Common myeloid progenitor, CD34-positive (primary cell): ENCODE results near the gene GINS3.

ENCODE experiments used
- CTCF ChIA-PET: fragments of 350-600 bp; sonication (Branson Sonifier 250); formaldehyde crosslinking; loops from one replicate; lab custom pipeline; 2021; ENCODE audit warnings: antibody characterized with exemption; lab: Charles Lee
- POLR2A ChIA-PET: fragments of 350-600 bp; sonication (Branson Sonifier 250); formaldehyde crosslinking; loops from one replicate; lab custom pipeline; 2021; ENCODE audit warnings: antibody characterized with exemption; lab: Charles Lee
- DNase-seq, 3 donors: peaks; one replicate each; pipeline versions ENCODE4 v3.0.0 to v3.0.0-alpha.2; 2013
- H3K27ac ChIP-seq, 2 experiments: 1 replicate in 1 of 2; 2 replicates in 1 of 2; pipeline ENCODE4 v1.7.0; 2013; ENCODE audit warnings: inconsistent platforms in 2 of 2, low read length in 2 of 2, mild to moderate bottlenecking in 2 of 2, low read depth in 1 of 2, moderate library complexity in 1 of 2; ENCODE audit not compliant: severe bottlenecking in 2 of 2, insufficient read depth in 1 of 2, poor library complexity in 1 of 2
- H3K27me3 ChIP-seq, 5 experiments: replicated peaks in 2 of 5; 1 replicate in 3 of 5; 2 replicates in 2 of 5; pipeline versions ENCODE4 v1.6.1 to v1.7.0; 2013; ENCODE audit warnings: low read length in 4 of 5, mild to moderate bottlenecking in 2 of 5, moderate library complexity in 2 of 5, inconsistent platforms in 1 of 5; ENCODE audit not compliant: insufficient read depth in 5 of 5, control insufficient read depth in 4 of 5
- H3K36me3 ChIP-seq, 4 experiments: 1 replicate in 2 of 4; 2 replicates in 2 of 4; pipeline versions ENCODE4 v1.6.1 to v1.7.0; 2013; ENCODE audit warnings: low read length in 3 of 4, control low read depth in 1 of 4, mild to moderate bottlenecking in 1 of 4; ENCODE audit not compliant: control insufficient read depth in 4 of 4, insufficient read depth in 4 of 4
- H3K4me1 ChIP-seq, 4 experiments: 1 replicate in 3 of 4; 2 replicates in 1 of 4; pipeline versions ENCODE4 v1.6.1 to v1.7.1; 2013; ENCODE audit warnings: low read length in 3 of 4, mild to moderate bottlenecking in 3 of 4, control low read depth in 1 of 4, inconsistent platforms in 1 of 4, moderate library complexity in 1 of 4; ENCODE audit not compliant: control insufficient read depth in 4 of 4, insufficient read depth in 4 of 4; ENCODE audit errors: control extremely low read depth in 1 of 4
- H3K4me3 ChIP-seq, 7 experiments: 1 replicate in 4 of 7; 2 replicates in 3 of 7; pipeline versions ENCODE4 v1.5.1 to v1.7.0; 2013; ENCODE audit warnings: mild to moderate bottlenecking in 7 of 7, low read length in 6 of 7, moderate library complexity in 6 of 7, inconsistent platforms in 2 of 7, low read depth in 2 of 7, control low read depth in 1 of 7; ENCODE audit not compliant: insufficient read depth in 4 of 7, control insufficient read depth in 1 of 7; ENCODE audit errors: extremely low read depth in 1 of 7
- H3K9me3 ChIP-seq, 5 experiments: 1 replicate in 4 of 5; 2 replicates in 1 of 5; pipeline versions ENCODE4 v1.6.1 to v1.7.1; 2013; ENCODE audit warnings: low read length in 4 of 5, mild to moderate bottlenecking in 2 of 5, inconsistent platforms in 1 of 5, low read depth in 1 of 5, moderate library complexity in 1 of 5; ENCODE audit not compliant: control insufficient read depth in 4 of 5, insufficient read depth in 2 of 5; ENCODE audit errors: control extremely low read depth in 1 of 5
- WGBS: methylation state at CpG from one replicate; pipeline ENCODE4 v1.1.5; 2013; ENCODE audit not compliant: insufficient coverage; 5-methylcytosine and 5-hydroxymethylcytosine counted together

GINS3 gene

DNA sequence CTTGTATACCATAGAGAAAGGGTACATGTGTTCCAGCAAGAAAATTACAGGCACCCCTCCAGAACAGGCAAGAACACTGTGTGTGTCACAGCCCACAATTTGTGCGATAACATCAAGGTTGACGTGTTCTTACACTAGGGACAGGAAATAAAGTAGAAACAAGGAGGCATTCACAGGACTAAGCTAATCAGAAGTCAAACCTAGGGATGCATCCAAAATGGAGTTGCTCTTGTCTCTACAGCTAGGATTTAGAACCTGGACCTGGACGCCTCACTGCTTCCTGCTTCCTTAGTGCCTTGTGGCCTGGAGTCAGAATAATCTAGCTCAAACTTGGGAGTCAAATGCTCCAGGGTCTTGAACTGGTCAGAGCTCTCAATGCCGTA, 41.3 kb downstream of the GINS3 start:
- POLR2A ChIA-PET: no interaction called here
- 70% methylated on average over 4 of the region's 4 CpGs for WGBS
- Histone ChIP-seq H3K4me3 (no peak overlapping the region), H3K4me1 (no peaks in the 10 kb centered on the region), H3K27me3 (peaks cover 0 to 40% (median 8%) of the 10 kb centered on the region in 5 experiments), H3K9me3 (peaks cover 0 to 4% (median 0%) of the 10 kb centered on the region in 5 experiments), H3K36me3 (no peaks in the 10 kb centered on the region), H3K27ac (no peak overlapping the region)
- no peak for DNase-seq
- CTCF ChIA-PET: interaction anchor here (0.6 to 0.9 kb wide), 3 partner anchors 10 to 23 kb away, joined by 3 read pairs; no protein-coding TSS in a partner anchor

DNA sequence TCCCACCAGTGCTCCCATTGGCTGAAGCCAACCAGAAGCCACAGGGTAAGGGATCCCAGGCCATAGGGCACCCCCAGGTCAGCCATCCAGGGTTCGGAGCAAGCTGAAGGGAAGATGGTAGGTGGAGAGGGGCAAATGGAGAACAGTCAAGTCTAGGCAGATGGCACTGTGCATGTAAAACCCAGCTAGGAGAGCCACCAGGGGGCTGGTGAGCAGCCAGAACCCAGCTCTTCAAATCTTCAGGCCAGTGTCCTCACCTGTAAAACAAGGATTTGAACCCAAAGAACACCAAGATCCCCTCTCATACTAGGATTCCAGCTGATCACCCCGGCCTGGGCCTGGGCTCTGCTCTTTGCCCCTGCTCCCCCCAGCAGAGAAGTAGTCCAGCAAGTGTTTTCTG, 43.5 kb downstream of the GINS3 start:
- 100% methylated on average over 1 of the region's 2 CpGs for WGBS

DNA sequence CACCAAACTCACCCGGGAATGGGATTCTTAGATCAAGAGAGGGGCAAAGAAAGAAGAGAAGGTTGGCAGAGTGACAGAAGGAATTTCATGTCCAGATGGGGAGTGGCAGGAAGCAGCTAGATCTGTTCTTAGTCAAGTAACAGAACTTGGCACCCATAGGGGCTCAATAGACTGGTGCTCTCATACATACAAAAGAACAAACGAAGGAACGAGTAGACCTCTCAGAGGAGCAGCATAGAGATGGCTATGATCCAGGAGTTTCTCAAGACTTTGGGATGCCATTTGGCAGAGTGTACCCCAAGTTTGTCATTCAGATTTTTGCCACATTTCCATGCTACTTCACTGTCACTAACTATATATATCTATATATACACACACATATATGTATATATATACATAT, 47.9 kb downstream of the GINS3 start:
- CTCF ChIA-PET: interaction anchor here (0.9 kb wide), 1 partner anchor 318 kb away, joined by 3 read pairs; no protein-coding TSS in a partner anchor
- no peaks in the 10 kb centered on the region for H3K36me3 ChIP-seq
- peaks cover 0 to 9% (median 0%) of the 10 kb centered on the region in 5 experiments for H3K9me3 ChIP-seq
- POLR2A ChIA-PET: interaction anchor here (0.6 to 1.4 kb wide), 2 partner anchors 14 to 96 kb away, joined by 3 to 4 read pairs; no protein-coding TSS in a partner anchor
- no peak for DNase-seq
- no peaks in the 10 kb centered on the region for H3K4me1 ChIP-seq
- H3K27ac ChIP-seq: no peak overlapping the region
- H3K27me3 ChIP-seq: peaks cover 0 to 18% (median 8%) of the 10 kb centered on the region in 5 experiments
- 100% methylated on average over 2 of the region's 3 CpGs for WGBS
- H3K4me3 ChIP-seq: no peak overlapping the region

More for the DNA sequence above, 43.5 kb downstream of the GINS3 start:
- H3K4me3 ChIP-seq: no peak overlapping the region
- DNase-seq: no peak
- no peaks in the 10 kb centered on the region for H3K4me1 ChIP-seq
- ChIA-PET CTCF (interaction anchor here (0.9 to 1.7 kb wide), 3 partner anchors 9 to 53 kb away, joined by 3 to 6 read pairs (median 5); no protein-coding TSS in a partner anchor), POLR2A (no interaction called here)
- H3K36me3 ChIP-seq: no peaks in the 10 kb centered on the region
- H3K27me3 ChIP-seq: peaks cover 0 to 22% (median 3%) of the 10 kb centered on the region in 5 experiments
- H3K9me3 ChIP-seq: peaks cover 0 to 4% (median 0%) of the 10 kb centered on the region in 5 experiments
- no peak overlapping the region for H3K27ac ChIP-seq

DNA sequence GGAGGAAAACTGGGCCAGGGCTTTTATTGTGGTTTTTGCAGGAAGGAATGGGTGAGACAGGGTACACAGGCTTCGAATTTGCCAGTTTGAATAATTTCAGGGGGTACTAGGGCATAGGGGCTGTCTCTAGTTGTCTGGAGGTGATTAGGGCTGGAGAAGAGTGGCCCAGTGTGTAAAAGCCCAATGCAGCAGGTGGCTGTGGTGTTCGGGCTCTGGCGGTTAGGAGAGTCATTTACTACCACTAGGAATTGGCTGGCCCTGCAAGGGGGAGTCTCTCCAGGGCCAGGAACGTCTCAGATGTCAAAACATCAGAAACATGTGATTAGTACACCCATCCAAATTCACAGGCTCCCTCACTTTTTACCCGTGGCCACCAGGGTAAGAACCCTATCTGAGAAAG, 50.3 kb downstream of the GINS3 start:
- no peaks in the 10 kb centered on the region for H3K36me3 ChIP-seq
- WGBS: 72% methylated on average over 5 of the region's 5 CpGs
- CTCF ChIA-PET: interaction anchor here (1.0 to 1.7 kb wide), 2 partner anchors 23 to 28 kb away, joined by 3 read pairs; no protein-coding TSS in a partner anchor
- POLR2A ChIA-PET: no interaction called here
- peaks cover 0 to 15% (median 10%) of the 10 kb centered on the region in 5 experiments for H3K27me3 ChIP-seq
- H3K9me3 ChIP-seq: peaks cover 0 to 5% (median 0%) of the 10 kb centered on the region in 5 experiments
- DNase-seq: no peak
- no peak overlapping the region for H3K27ac ChIP-seq
- no peaks in the 10 kb centered on the region for H3K4me1 ChIP-seq
- H3K4me3 ChIP-seq: no peak overlapping the region

DNA sequence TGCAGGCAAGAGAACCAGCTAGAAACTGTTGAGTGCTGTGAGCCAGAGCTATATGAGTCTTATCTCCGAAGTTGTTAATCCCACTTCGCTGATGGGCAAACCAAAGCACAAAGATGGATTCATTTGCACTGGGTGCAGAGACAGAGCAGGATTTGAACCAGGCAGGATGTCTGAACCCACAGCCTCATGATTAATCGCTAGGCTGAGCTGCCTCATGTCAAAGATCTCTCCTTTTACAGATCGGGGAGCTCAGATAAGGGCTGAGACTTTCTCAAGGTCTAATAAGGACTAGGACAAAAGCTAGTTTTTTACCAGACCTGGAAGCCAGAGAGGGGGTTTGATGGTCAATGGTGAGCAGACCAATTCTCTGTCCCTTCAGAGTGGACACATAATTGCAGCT, 51.5 kb downstream of the GINS3 start:
- Histone ChIP-seq H3K9me3 (peaks cover 0 to 5% (median 0%) of the 10 kb centered on the region in 5 experiments), H3K4me1 (no peaks in the 10 kb centered on the region), H3K27ac (no peak overlapping the region), H3K4me3 (no peak overlapping the region), H3K27me3 (peaks cover 0 to 16% (median 10%) of the 10 kb centered on the region in 5 experiments), H3K36me3 (no peaks in the 10 kb centered on the region)
- ChIA-PET CTCF (interaction anchor here (0.7 to 2.3 kb wide), 6 partner anchors 10 to 46 kb away, joined by 3 to 5 read pairs (median 4); no protein-coding TSS in a partner anchor), POLR2A (no interaction called here)
- DNase-seq: no peak
- 92% methylated on average over 4 of the region's 4 CpGs for WGBS

DNA sequence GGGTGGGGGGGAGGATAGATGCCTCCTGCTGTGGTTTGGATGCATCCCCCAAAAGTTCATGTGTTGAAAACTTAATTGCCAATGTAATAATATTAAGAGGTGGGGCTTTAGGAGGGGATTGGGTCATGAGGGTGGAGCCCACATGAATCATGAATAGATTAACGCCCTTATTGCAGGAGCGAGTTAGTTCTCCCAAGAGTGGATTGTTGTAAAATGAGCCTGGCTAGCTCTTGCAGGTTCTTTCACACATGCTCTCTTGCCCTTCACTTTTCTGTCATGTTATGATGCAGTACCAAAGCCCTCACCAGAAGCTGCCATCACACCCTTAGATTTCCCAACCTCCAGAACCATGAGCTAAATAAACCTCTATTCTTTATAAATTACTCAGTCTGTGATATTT, 52.0 kb downstream of the GINS3 start:
- H3K9me3 ChIP-seq: peaks cover 0 to 5% (median 0%) of the 10 kb centered on the region in 5 experiments
- peaks cover 0 to 16% (median 10%) of the 10 kb centered on the region in 5 experiments for H3K27me3 ChIP-seq
- POLR2A ChIA-PET: no interaction called here
- CTCF ChIA-PET: interaction anchor here (0.7 to 2.3 kb wide), 6 partner anchors 10 to 45 kb away, joined by 3 to 5 read pairs (median 4); no protein-coding TSS in a partner anchor
- H3K4me1 ChIP-seq: no peaks in the 10 kb centered on the region
- no peak overlapping the region for H3K4me3 ChIP-seq
- no peaks in the 10 kb centered on the region for H3K36me3 ChIP-seq
- H3K27ac ChIP-seq: no peak overlapping the region
- no peak for DNase-seq
- 100% methylated on average over 1 of the region's 2 CpGs for WGBS

DNA sequence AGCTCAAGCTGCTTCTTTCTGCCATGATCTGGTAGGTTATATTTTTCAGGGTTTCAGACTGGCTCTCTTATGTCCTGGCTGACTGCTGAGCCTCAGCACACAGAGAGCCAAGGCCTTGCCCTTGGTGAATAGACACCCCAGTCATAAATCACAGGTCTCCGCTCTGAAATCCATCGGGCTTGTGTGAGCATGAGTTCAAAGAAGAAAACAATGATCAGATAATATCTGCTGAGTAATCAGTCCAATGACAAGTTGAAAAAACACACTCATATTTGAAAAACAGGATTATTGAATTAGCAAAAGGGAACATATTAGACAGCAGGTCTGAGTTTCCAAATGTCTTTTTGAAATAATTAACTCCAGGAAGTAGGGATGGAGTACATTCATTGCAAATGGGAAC, 56.6 kb downstream of the GINS3 start:
- DNase-seq: no peak
- ChIA-PET POLR2A (no interaction called here), CTCF (interaction anchor here (1.0 kb wide), 1 partner anchor 9 kb away, joined by 3 read pairs; no protein-coding TSS in a partner anchor)
- H3K4me3 ChIP-seq: no peak overlapping the region
- WGBS: no CpG with 5 or more reads among the region's 2 CpGs
- no peak overlapping the region for H3K27ac ChIP-seq
- no peaks in the 10 kb centered on the region for H3K36me3 ChIP-seq
- H3K9me3 ChIP-seq: peaks cover 0 to 3% (median 0%) of the 10 kb centered on the region in 5 experiments
- peaks cover 0 to 7% (median 4%) of the 10 kb centered on the region in 4 experiments for H3K4me1 ChIP-seq
- H3K27me3 ChIP-seq: peaks cover 0 to 11% (median 8%) of the 10 kb centered on the region in 5 experiments
